Tibial nerve (tissue), 4 donors: Measurements from ENCODE around the gene LRSAM1. TPM values are rescaled to one million over a fixed set of nuclear protein-coding genes. Genes with fewer than 3 reads are reported as not detected.

ENCODE experiments used
- DNase-seq, 2 donors: peaks; one replicate each; pipeline ENCODE4 v3.0.0-alpha.2; 2019; ENCODE audit warnings: low spot score in 2 of 2
- H3K27ac ChIP-seq, 4 donors: fragments of 200-600 bp; sonication (generic) in 3 of 4; one replicate each; pipeline ENCODE4 v1.5.1; 2017 to 2019; ENCODE audit warnings: mild to moderate bottlenecking in 1 of 4
- H3K27me3 ChIP-seq, 2 donors: fragments of 200-600 bp; sonication (generic) in 1 of 2; one replicate each; pipeline versions ENCODE4 v1.5.1 to v1.6.0; 2017 to 2019
- H3K36me3 ChIP-seq, 3 donors: fragments of 200-600 bp; sonication (generic); one replicate each; pipeline ENCODE4 v1.5.1; 2018 to 2019
- H3K4me1 ChIP-seq, 4 donors: fragments of 200-600 bp; sonication (generic) in 3 of 4; one replicate each; pipeline ENCODE4 v1.5.1; 2017 to 2019
- H3K4me3 ChIP-seq, 4 donors: fragments of 200-600 bp; sonication (generic) in 3 of 4; one replicate each; pipeline ENCODE4 v1.5.1; 2017 to 2019; ENCODE audit warnings: mild to moderate bottlenecking in 1 of 4, moderate library complexity in 1 of 4
- H3K9me3 ChIP-seq, 4 donors: fragments of 200-600 bp; sonication (generic) in 3 of 4; one replicate each; pipeline ENCODE4 v1.5.1; 2017 to 2019
- CTCF ChIP-seq, 5 experiments: fragments of 200-600 bp in 3 of 5; fragments of 450-650 bp in 2 of 5; sonication (generic) in 3 of 5; IDR thresholded peaks; one replicate each; pipeline ENCODE4 v1.5.1; 2016 to 2019; ENCODE audit warnings: antibody characterized with exemption in 5 of 5, mild to moderate bottlenecking in 3 of 5, moderate library complexity in 2 of 5
- EP300 ChIP-seq, 2 donors: sonication (generic); formaldehyde crosslinking; IDR thresholded peaks; one replicate each; pipeline ENCODE4 v1.6.1; 2017; ENCODE audit warnings: antibody characterized with exemption in 2 of 2, mild to moderate bottlenecking in 1 of 2
- POLR2A ChIP-seq, 2 donors: fragments of 450-650 bp; IDR thresholded peaks; one replicate each; pipeline ENCODE4 v1.6.1; 2017; ENCODE audit warnings: antibody characterized with exemption in 2 of 2, mild to moderate bottlenecking in 2 of 2, moderate library complexity in 2 of 2
- WGBS, 2 donors: methylation state at CpG; one replicate each; pipeline ENCODE4 v1.1.5; 2018; 5-methylcytosine and 5-hydroxymethylcytosine counted together
- total RNA-seq, 4 donors: library from RNA; depleted of rRNA; stranded (reverse); fragments of >200 nt; gene quantifications; one replicate each; pipeline ENCODE4 v1.1.0, GENCODE V29; 2016

The LRSAM1 gene
- total RNA-seq, 4 donors from 2014 or later, result 18.8 to 44.1 (median 28.3) TPM

DNA sequence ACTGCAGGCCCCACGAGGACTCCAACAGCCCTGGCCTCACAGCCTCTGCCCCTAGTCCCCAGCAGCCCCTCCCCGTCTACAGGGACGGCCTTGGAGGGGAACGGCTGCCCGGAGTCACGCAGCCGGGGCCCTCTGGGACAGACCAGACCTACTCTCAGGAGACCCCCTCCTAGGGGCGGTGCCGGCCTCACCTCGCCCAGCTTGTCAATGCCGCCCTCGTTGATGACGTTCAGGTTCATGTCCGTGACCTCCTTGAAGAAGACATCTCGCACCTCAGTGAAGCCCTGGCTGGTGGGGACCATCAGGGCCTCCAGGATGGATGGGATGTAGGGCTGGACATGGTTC lies 58.6 kb downstream of the LRSAM1 start:
- Histone ChIP-seq H3K36me3 (peaks cover 0 to 97% (median 2%) of the 10 kb centered on the region in 3 donors), H3K9me3 (no peaks in the 10 kb centered on the region)
- WGBS, 2 donors, result 75 to 78% methylated on average over 12 to 15 of the region's 15 CpGs

DNA sequence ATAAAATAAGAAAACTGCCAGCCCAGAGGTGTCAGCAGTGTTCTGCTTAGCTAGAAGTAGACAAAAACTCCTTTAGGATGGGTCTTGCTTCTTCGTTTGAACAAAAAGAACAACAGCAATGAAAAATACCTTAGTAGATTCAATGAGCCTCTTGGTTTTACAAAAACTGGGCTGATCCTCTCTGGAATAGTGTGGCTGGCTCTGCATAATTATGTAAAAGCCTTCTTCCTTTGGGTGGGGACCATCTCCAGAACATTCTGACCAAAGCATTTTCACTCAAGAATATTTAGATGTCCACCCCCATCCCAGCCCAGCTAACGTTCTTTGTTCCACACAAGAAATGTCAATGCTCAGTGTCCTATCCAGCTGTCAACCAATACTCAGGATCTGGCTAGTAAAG lies 63.2 kb downstream of the LRSAM1 start:
- WGBS, 2 donors, result 34 to 44% methylated on average over 2 of the region's 2 CpGs
- H3K4me1 ChIP-seq, result peaks cover 0 to 23% (median 3%) of the 10 kb centered on the region in 4 donors

More for the DNA sequence above, 58.6 kb downstream of the LRSAM1 start:
- Histone ChIP-seq H3K4me3 (no peak overlapping the region), H3K4me1 (peaks cover 0 to 26% (median 3%) of the 10 kb centered on the region in 4 donors), H3K27ac (peak overlapping the region in 2 of 4 donors; percentile 1 to 57), H3K27me3 (no peaks in the 10 kb centered on the region)
- no peak for TF ChIP-seq EP300 (IDR thresholded peaks at IDR 0.05)
- no peak for TF ChIP-seq CTCF (IDR thresholded peaks at IDR 0.05)
- no peak for TF ChIP-seq POLR2A (IDR thresholded peaks at IDR 0.05)
- DNase-seq, result no peak

DNA sequence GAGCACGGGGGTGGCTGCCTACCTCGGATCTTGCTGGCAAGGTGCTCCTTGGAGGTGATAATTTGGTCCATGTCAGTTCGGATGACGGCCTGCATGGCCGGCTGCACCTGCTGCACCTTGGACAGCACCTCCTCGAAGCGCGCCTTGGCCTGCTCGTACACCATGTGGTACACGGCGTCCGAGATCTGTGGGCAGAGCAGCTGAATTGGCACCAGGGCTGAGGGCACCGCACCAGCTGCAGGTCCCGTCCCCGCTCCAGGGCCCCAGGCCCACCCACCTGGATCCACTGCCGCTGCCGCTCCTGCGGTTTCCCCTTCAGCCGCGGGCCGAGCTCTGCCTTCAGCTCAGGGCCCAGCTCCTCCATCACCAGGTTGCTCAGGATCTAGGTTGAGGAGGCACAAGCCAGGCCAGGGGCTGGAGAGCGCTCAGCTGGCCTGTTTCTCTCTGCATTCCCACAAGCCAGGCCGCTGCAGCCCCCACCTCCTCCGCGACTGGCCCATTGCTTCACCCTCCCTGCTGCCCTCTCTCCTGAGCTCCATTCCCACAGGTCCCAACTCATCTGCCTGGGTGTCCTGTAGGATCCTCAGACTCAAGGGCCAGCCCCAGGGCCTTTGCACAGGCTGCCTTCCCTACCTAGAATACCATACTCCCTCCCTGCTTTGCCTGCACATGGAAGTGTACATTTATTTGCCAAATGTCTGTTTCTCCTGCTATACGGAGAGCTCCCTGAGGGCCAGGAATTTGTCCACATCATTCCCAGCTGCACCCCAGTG lies 65.7 kb downstream of the LRSAM1 start:
- H3K4me1 ChIP-seq, result peaks cover 0 to 43% (median 23%) of the 10 kb centered on the region in 4 donors
- no peak for TF ChIP-seq CTCF (IDR thresholded peaks at IDR 0.05)
- TF ChIP-seq POLR2A (IDR thresholded peaks at IDR 0.05), result no peak
- no peak for TF ChIP-seq EP300 (IDR thresholded peaks at IDR 0.05)
- H3K4me3 ChIP-seq, result no peak overlapping the region
- H3K36me3 ChIP-seq, result peaks cover 0 to 79% (median 7%) of the 10 kb centered on the region in 3 donors
- 84 to 89% methylated on average over 24 to 26 of the region's 26 CpGs for WGBS, 2 donors
- no peaks in the 10 kb centered on the region for H3K27me3 ChIP-seq
- H3K27ac ChIP-seq, result no peak overlapping the region
- no peaks in the 10 kb centered on the region for H3K9me3 ChIP-seq
- no peak for DNase-seq

More for the DNA sequence above, 63.2 kb downstream of the LRSAM1 start:
- no peak for DNase-seq
- no peaks in the 10 kb centered on the region for H3K27me3 ChIP-seq
- H3K36me3 ChIP-seq, result peaks cover 0 to 94% (median 7%) of the 10 kb centered on the region in 3 donors
- peak overlapping the region in 1 of 4 donors; percentile 5 for H3K27ac ChIP-seq
- no peak overlapping the region for H3K4me3 ChIP-seq
- TF ChIP-seq POLR2A (IDR thresholded peaks at IDR 0.05) (no peak), EP300 (IDR thresholded peaks at IDR 0.05) (no peak), CTCF (IDR thresholded peaks at IDR 0.05) (no peak)
- no peaks in the 10 kb centered on the region for H3K9me3 ChIP-seq

GRCh38 chr9:127517620-127518019 lies 66.3 kb downstream of the LRSAM1 start:
- no peak for DNase-seq
- TF ChIP-seq EP300 (IDR thresholded peaks at IDR 0.05) (no peak), POLR2A (IDR thresholded peaks at IDR 0.05) (no peak), CTCF (IDR thresholded peaks at IDR 0.05) (no peak)
- Histone ChIP-seq H3K4me1 (peaks cover 0 to 49% (median 29%) of the 10 kb centered on the region in 4 donors), H3K9me3 (no peaks in the 10 kb centered on the region), H3K4me3 (no peak overlapping the region), H3K27me3 (no peaks in the 10 kb centered on the region), H3K27ac (peak overlapping the region in 1 of 4 donors; percentile 53), H3K36me3 (peaks cover 0 to 76% (median 10%) of the 10 kb centered on the region in 3 donors)
- 97 to 100% methylated on average over 6 to 10 of the region's 11 CpGs for WGBS, 2 donors
